ENCODE data around the gene RAP1GDS1.

The RAP1GDS1 gene

DNA sequence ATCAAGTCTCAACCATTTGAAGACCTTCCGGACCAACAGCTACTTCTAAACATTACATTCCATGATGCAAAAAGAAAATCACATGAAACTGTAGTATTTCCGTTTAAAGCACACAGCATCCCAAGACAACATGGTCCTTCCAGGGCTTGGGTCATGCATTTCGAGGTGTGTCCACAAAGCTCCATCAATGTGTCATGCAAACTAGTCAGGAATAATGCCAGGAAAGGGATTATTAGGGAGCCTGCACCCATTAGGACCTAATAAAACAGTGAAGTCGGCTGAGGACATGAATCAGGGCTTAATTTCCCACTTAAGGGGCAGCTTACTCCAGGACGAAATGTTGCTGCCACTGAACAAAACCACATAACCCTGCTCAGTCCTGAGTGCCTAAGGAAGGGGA lies 219.4 kb downstream of the RAP1GDS1 start:
- DNase-seq (ENCODE audit: low spot score), result no peak
- TF ChIP-seq, protein P1, sequence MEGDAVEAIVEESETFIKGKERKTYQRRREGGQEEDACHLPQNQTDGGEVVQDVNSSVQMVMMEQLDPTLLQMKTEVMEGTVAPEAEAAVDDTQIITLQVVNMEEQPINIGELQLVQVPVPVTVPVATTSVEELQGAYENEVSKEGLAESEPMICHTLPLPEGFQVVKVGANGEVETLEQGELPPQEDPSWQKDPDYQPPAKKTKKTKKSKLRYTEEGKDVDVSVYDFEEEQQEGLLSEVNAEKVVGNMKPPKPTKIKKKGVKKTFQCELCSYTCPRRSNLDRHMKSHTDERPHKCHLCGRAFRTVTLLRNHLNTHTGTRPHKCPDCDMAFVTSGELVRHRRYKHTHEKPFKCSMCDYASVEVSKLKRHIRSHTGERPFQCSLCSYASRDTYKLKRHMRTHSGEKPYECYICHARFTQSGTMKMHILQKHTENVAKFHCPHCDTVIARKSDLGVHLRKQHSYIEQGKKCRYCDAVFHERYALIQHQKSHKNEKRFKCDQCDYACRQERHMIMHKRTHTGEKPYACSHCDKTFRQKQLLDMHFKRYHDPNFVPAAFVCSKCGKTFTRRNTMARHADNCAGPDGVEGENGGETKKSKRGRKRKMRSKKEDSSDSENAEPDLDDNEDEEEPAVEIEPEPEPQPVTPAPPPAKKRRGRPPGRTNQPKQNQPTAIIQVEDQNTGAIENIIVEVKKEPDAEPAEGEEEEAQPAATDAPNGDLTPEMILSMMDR (IDR thresholded peaks at IDR 0.05; ENCODE audit: borderline replicate concordance, control extremely low read depth, extremely low read depth, insufficient read depth, missing control alignments), result no peak
- in situ Hi-C loops (cut with MboI; ENCODE audit: low sequenced_read_pairs, unreplicated experiment), result no loop called here

- no peak for DNase-seq (ENCODE audit: low spot score)
- TF ChIP-seq, protein P1 (IDR thresholded peaks at IDR 0.05; ENCODE audit: borderline replicate concordance, control extremely low read depth, extremely low read depth, insufficient read depth, missing control alignments), result no peak
- in situ Hi-C loops (cut with MboI; ENCODE audit: low sequenced_read_pairs, unreplicated experiment), result no loop called here
Observed at GRCh38 chr4:98481167-98481566, 220.0 kb downstream of the RAP1GDS1 start.

GRCh38 chr4:98482503-98482846 lies 221.3 kb downstream of the RAP1GDS1 start:
- in situ Hi-C loops (cut with MboI; ENCODE audit: low sequenced_read_pairs, unreplicated experiment), result no loop called here
- TF ChIP-seq, protein P1 (IDR thresholded peaks at IDR 0.05; ENCODE audit: borderline replicate concordance, control extremely low read depth, extremely low read depth, insufficient read depth, missing control alignments), result no peak

GRCh38 chr4:98482847-98483806 lies 221.9 kb downstream of the RAP1GDS1 start:
- DNase-seq (ENCODE audit: low spot score), result peak; percentile 66
- TF ChIP-seq, protein P1 (IDR thresholded peaks at IDR 0.05; ENCODE audit: borderline replicate concordance, control extremely low read depth, extremely low read depth, insufficient read depth, missing control alignments), result no peak
- in situ Hi-C loops (cut with MboI; ENCODE audit: low sequenced_read_pairs, unreplicated experiment), result no loop called here

More at GRCh38 chr4:98482503-98482846, 221.3 kb downstream of the RAP1GDS1 start:
- no peak for DNase-seq (ENCODE audit: low spot score)

DNA sequence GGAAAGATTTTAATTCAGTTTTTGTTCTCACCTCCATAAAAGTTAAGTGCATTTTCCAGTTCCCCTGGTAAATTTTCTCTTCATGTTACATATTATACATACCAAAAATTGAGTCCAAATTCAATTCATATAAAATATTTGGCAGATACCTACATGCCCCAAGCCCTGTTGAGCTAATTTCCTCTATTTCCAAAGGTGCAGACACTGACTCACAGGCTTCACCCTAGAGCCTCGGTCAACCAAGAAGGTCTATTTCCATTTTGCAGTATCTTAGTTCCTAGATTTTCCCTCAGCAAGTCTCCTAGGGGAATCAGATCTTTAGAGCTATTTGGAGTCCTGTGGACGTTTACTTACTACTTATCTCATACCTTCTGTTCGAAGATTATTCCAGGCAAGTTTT lies 222.8 kb downstream of the RAP1GDS1 start:
- TF ChIP-seq, protein P1 (IDR thresholded peaks at IDR 0.05; ENCODE audit: borderline replicate concordance, control extremely low read depth, extremely low read depth, insufficient read depth, missing control alignments), result no peak
- DNase-seq (ENCODE audit: low spot score), result no peak
- in situ Hi-C loops (cut with MboI; ENCODE audit: low sequenced_read_pairs, unreplicated experiment), result no loop called here

- in situ Hi-C loops (cut with MboI; ENCODE audit: low sequenced_read_pairs, unreplicated experiment), result no loop called here
- TF ChIP-seq, protein P1 (IDR thresholded peaks at IDR 0.05; ENCODE audit: borderline replicate concordance, control extremely low read depth, extremely low read depth, insufficient read depth, missing control alignments), result no peak
- DNase-seq (ENCODE audit: low spot score), result no peak
Observed at GRCh38 chr4:98485816-98486345, 224.7 kb downstream of the RAP1GDS1 start.
